Mesendoderm (in vitro differentiated cells): Measurements from ENCODE around the gene LRFN2.

ENCODE experiments used
- DNase-seq: peaks from one replicate; pipeline ENCODE4 v3.0.0; 2013
- H2AK5ac ChIP-seq: 2 replicates; pipeline ENCODE4 v1.6.1; 2013; ENCODE audit warnings: low read length, inconsistent platforms
- H2BK120ac ChIP-seq: 2 replicates; pipeline ENCODE4 v1.6.1; 2013; ENCODE audit warnings: low read depth, mild to moderate bottlenecking, low read length, moderate library complexity, mixed read lengths
- H2BK15ac ChIP-seq: replicated peaks from 2 replicates; pipeline ENCODE4 v1.6.1; 2013; ENCODE audit warnings: low read depth, mild to moderate bottlenecking, moderate library complexity
- H2BK5ac ChIP-seq: 2 replicates; pipeline ENCODE4 v1.6.1; 2013; ENCODE audit warnings: low read length, inconsistent platforms
- H3K18ac ChIP-seq: 2 replicates; pipeline ENCODE4 v1.6.1; 2013; ENCODE audit warnings: mild to moderate bottlenecking, low read length, mixed read lengths
- H3K23ac ChIP-seq: one replicate; pipeline ENCODE4 v1.6.1; 2013; ENCODE audit warnings: low read length
- H3K27ac ChIP-seq: 2 replicates; pipeline ENCODE4 v1.5.1; 2013; ENCODE audit warnings: low read depth, mild to moderate bottlenecking, inconsistent platforms, low read length, moderate library complexity
- H3K27me3 ChIP-seq: 2 replicates; pipeline ENCODE4 v1.6.1; 2013; ENCODE audit warnings: low read length, control low read depth, mild to moderate bottlenecking, inconsistent platforms; ENCODE audit not compliant: insufficient read depth, poor library complexity
- H3K36me3 ChIP-seq: 2 replicates; pipeline ENCODE4 v1.6.1; 2013; ENCODE audit warnings: low read length, inconsistent platforms; ENCODE audit not compliant: control insufficient read depth, insufficient read depth
- H3K4ac ChIP-seq: one replicate; pipeline ENCODE4 v1.6.1; 2013; ENCODE audit warnings: low read depth, mild to moderate bottlenecking, low read length, moderate library complexity
- H3K4me1 ChIP-seq: 2 replicates; pipeline ENCODE4 v1.6.1; 2013; ENCODE audit warnings: low read depth, low read length, inconsistent platforms; ENCODE audit not compliant: control insufficient read depth
- H3K4me2 ChIP-seq: 2 replicates; pipeline ENCODE4 v1.6.1; 2013; ENCODE audit warnings: low read length
- H3K4me3 ChIP-seq: 2 replicates; pipeline ENCODE4 v1.5.1; 2013; ENCODE audit warnings: mild to moderate bottlenecking, low read length
- H3K56ac ChIP-seq: one replicate; pipeline ENCODE4 v1.6.1; 2013; ENCODE audit warnings: low read length
- H3K79me1 ChIP-seq: 2 replicates; pipeline ENCODE4 v1.6.1; 2013; ENCODE audit warnings: low read length, inconsistent platforms
- H3K79me2 ChIP-seq: 2 replicates; pipeline ENCODE4 v1.6.1; 2013; ENCODE audit warnings: mild to moderate bottlenecking, low read length; ENCODE audit not compliant: control insufficient read depth, insufficient read depth
- H3K9ac ChIP-seq: 2 replicates; pipeline ENCODE4 v1.6.1; 2013; ENCODE audit warnings: low read length, inconsistent platforms
- H4K5ac ChIP-seq: one replicate; pipeline ENCODE4 v1.6.1; 2013; ENCODE audit warnings: low read length
- H4K8ac ChIP-seq: one replicate; pipeline ENCODE4 v1.6.1; 2013; ENCODE audit warnings: low read depth, mild to moderate bottlenecking, control low read depth, low read length, moderate library complexity
- WGBS: extraction: QIAGEN DNeasy Blood & Tissue Kit; methylation state at CpG from one replicate; pipeline ENCODE4 v1.1.7; 2013; ENCODE audit warnings: low lambda C conversion rate, missing lambda C conversion rate; ENCODE audit not compliant: insufficient coverage; ENCODE audit errors: extremely low coverage; 5-methylcytosine and 5-hydroxymethylcytosine counted together

The LRFN2 gene

GRCh38 chr6:40443842-40444241 is 143.3 kb downstream of the LRFN2 start:
- H3K4me3 ChIP-seq = no peak overlapping the region
- no peak overlapping the region for H3K23ac ChIP-seq
- peaks cover 5% of the 10 kb centered on the region for H3K4me1 ChIP-seq
- no peaks in the 10 kb centered on the region for H3K79me1 ChIP-seq
- no peak overlapping the region for H2BK15ac ChIP-seq
- no peak overlapping the region for H2BK120ac ChIP-seq
- H3K79me2 ChIP-seq = no peaks in the 10 kb centered on the region
- no peaks in the 10 kb centered on the region for H3K27me3 ChIP-seq
- no peak overlapping the region for H3K4ac ChIP-seq
- no peak overlapping the region for H3K18ac ChIP-seq
- no CpG with 5 or more reads among the region's 2 CpGs for WGBS
- H3K4me2 ChIP-seq = no peak overlapping the region
- no peak for DNase-seq
- no peak overlapping the region for H3K9ac ChIP-seq
- H3K56ac ChIP-seq = no peak overlapping the region
- no peak overlapping the region for H4K5ac ChIP-seq
- no peak overlapping the region for H4K8ac ChIP-seq
- H2BK5ac ChIP-seq = no peak overlapping the region
- H3K36me3 ChIP-seq = no peaks in the 10 kb centered on the region
- H2AK5ac ChIP-seq = no peak overlapping the region
- H3K27ac ChIP-seq = no peak overlapping the region

- no peaks in the 10 kb centered on the region for H3K36me3 ChIP-seq
- no peak overlapping the region for H3K4me3 ChIP-seq
These were observed 144.6 kb downstream of the LRFN2 start for GRCh38 chr6:40442591-40442990.

GRCh38 chr6:40441150-40441549 is 146.0 kb downstream of the LRFN2 start:
- H3K4ac ChIP-seq = no peak overlapping the region
- H2AK5ac ChIP-seq = no peak overlapping the region
- H3K27ac ChIP-seq = no peak overlapping the region
- H3K79me1 ChIP-seq = no peaks in the 10 kb centered on the region
- no peaks in the 10 kb centered on the region for H3K79me2 ChIP-seq
- no peak overlapping the region for H3K4me2 ChIP-seq
- H3K4me3 ChIP-seq = no peak overlapping the region
- DNase-seq = no peak
- H3K18ac ChIP-seq = no peak overlapping the region
- H2BK120ac ChIP-seq = no peak overlapping the region
- H4K5ac ChIP-seq = no peak overlapping the region
- H3K56ac ChIP-seq = no peak overlapping the region
- no peak overlapping the region for H2BK15ac ChIP-seq
- no peaks in the 10 kb centered on the region for H3K27me3 ChIP-seq
- H3K23ac ChIP-seq = no peak overlapping the region
- H3K9ac ChIP-seq = no peak overlapping the region
- no peak overlapping the region for H2BK5ac ChIP-seq
- no peak overlapping the region for H4K8ac ChIP-seq
- H3K4me1 ChIP-seq = peaks cover 5% of the 10 kb centered on the region
- no peaks in the 10 kb centered on the region for H3K36me3 ChIP-seq
- no CpG with 5 or more reads among the region's 12 CpGs for WGBS

More at GRCh38 chr6:40442591-40442990, 144.6 kb downstream of the LRFN2 start:
- no peak overlapping the region for H3K56ac ChIP-seq
- H3K79me1 ChIP-seq = no peaks in the 10 kb centered on the region
- no peak for DNase-seq
- H2AK5ac ChIP-seq = no peak overlapping the region
- no CpG with 5 or more reads among the region's 3 CpGs for WGBS
- H3K4me1 ChIP-seq = peaks cover 5% of the 10 kb centered on the region
- H3K4ac ChIP-seq = no peak overlapping the region
- H4K5ac ChIP-seq = no peak overlapping the region
- H2BK120ac ChIP-seq = no peak overlapping the region
- no peak overlapping the region for H3K23ac ChIP-seq
- H2BK5ac ChIP-seq = no peak overlapping the region
- H3K79me2 ChIP-seq = no peaks in the 10 kb centered on the region
- no peak overlapping the region for H3K18ac ChIP-seq
- H4K8ac ChIP-seq = no peak overlapping the region
- H3K9ac ChIP-seq = no peak overlapping the region
- H3K27me3 ChIP-seq = no peaks in the 10 kb centered on the region
- no peak overlapping the region for H3K27ac ChIP-seq
- no peak overlapping the region for H2BK15ac ChIP-seq
- no peak overlapping the region for H3K4me2 ChIP-seq

- H4K8ac ChIP-seq = no peak overlapping the region
- H3K79me1 ChIP-seq = no peaks in the 10 kb centered on the region
- no peak overlapping the region for H3K9ac ChIP-seq
- H3K79me2 ChIP-seq = no peaks in the 10 kb centered on the region
- H2AK5ac ChIP-seq = no peak overlapping the region
- no CpG with 5 or more reads among the region's 6 CpGs for WGBS
- no peak overlapping the region for H3K56ac ChIP-seq
- H2BK120ac ChIP-seq = no peak overlapping the region
- no peaks in the 10 kb centered on the region for H3K36me3 ChIP-seq
- no peak overlapping the region for H3K23ac ChIP-seq
- no peak overlapping the region for H4K5ac ChIP-seq
- no peak for DNase-seq
- peaks cover 5% of the 10 kb centered on the region for H3K4me1 ChIP-seq
- H3K4me3 ChIP-seq = no peak overlapping the region
- H3K27me3 ChIP-seq = no peaks in the 10 kb centered on the region
- H3K27ac ChIP-seq = no peak overlapping the region
- H2BK15ac ChIP-seq = no peak overlapping the region
- no peak overlapping the region for H3K4ac ChIP-seq
- no peak overlapping the region for H3K4me2 ChIP-seq
- H2BK5ac ChIP-seq = no peak overlapping the region
- no peak overlapping the region for H3K18ac ChIP-seq
These were observed 147.1 kb downstream of the LRFN2 start for GRCh38 chr6:40440053-40440452.

- Histone ChIP-seq H3K18ac (peak overlapping the region; percentile 32), H3K79me1 (no peaks in the 10 kb centered on the region), H3K9ac (no peak overlapping the region), H3K4ac (no peak overlapping the region), H3K4me2 (no peak overlapping the region), H3K4me1 (peaks cover 5% of the 10 kb centered on the region), H2AK5ac (no peak overlapping the region), H3K36me3 (no peaks in the 10 kb centered on the region), H2BK120ac (no peak overlapping the region), H4K5ac (no peak overlapping the region), H3K56ac (no peak overlapping the region), H2BK5ac (no peak overlapping the region), H3K27me3 (no peaks in the 10 kb centered on the region), H3K79me2 (no peaks in the 10 kb centered on the region), H3K27ac (no peak overlapping the region), H2BK15ac (no peak overlapping the region), H3K23ac (no peak overlapping the region), H4K8ac (no peak overlapping the region), H3K4me3 (no peak overlapping the region)
- peak; percentile 54 for DNase-seq
- no CpG with 5 or more reads among the region's 7 CpGs for WGBS
These were observed 148.0 kb downstream of the LRFN2 start for GRCh38 chr6:40439026-40439800.
